K562 (cell line): ENCODE results near the gene FKBP2. TPM values are rescaled to one million over a fixed set of nuclear protein-coding genes. Genes with fewer than 3 reads are reported as not detected.

ENCODE experiments used
- ATAC-seq: fragments of 200-7000 bp; cut with Tn5 transposase; 3 replicates; pipeline ENCODE4 v1.9.1; 2020; ENCODE audit warnings: moderate library complexity
- BruUV-seq: library from RNA; stranded (reverse); fragments of 400-500 nt; replicated peaks from 2 replicates; lab custom pipeline; 2021; lab: Mats Ljungman, UMichigan
- CTCF ChIA-PET: fragments of 300-600 bp; formaldehyde crosslinking; extraction: SDS; loops from one replicate; lab custom pipeline; 2021; ENCODE audit warnings: low intra/inter-chr PET ratio; lab: Yijun Ruan, JAX
- POLR2A ChIA-PET: fragments of 300-600, 350-650 bp; sonication (Branson Sonifier 250); formaldehyde crosslinking; extraction: SDS; loops from one replicate; lab custom pipeline; 2021; ENCODE audit warnings: antibody characterized with exemption, inconsistent platforms; lab: Yijun Ruan, JAX
- DNase-seq, 4 experiments: peaks; one replicate each; pipeline versions ENCODE4 v3.0.0 to v3.0.0-alpha.2; 2011 to 2018; ENCODE audit warnings: low spot score in 3 of 4, mixed read lengths in 3 of 4; ENCODE audit errors: extremely low read depth in 1 of 4
- FAIRE-seq: peaks from 2 replicates; lab custom pipeline; 2011; peaks lifted over from hg19 to GRCh38; lab: Jason Lieb, UNC
- H2AFZ ChIP-seq: 2 replicates; pipeline ENCODE4 v1.6.0; 2011; ENCODE audit warnings: low read depth, low read length, control low read depth, inconsistent platforms
- H3K27ac ChIP-seq: fragments of 200-600 bp; 3 replicates; pipeline ENCODE4 v1.8.0; 2011; ENCODE audit warnings: low read depth, mild to moderate bottlenecking, control low read depth, inconsistent platforms, low read length, moderate library complexity, mixed read lengths; ENCODE audit errors: extremely low read depth
- H3K27me3 ChIP-seq, 2 experiments: fragments of 300-600 bp in 1 of 2; 2 replicates in 1 of 2; 3 replicates in 1 of 2; pipeline versions ENCODE4 v1.6.0 to v1.8.0; 2011; ENCODE audit warnings: inconsistent platforms in 2 of 2, low read length in 2 of 2, mild to moderate bottlenecking in 1 of 2, mixed read lengths in 1 of 2, moderate library complexity in 1 of 2; ENCODE audit not compliant: control insufficient read depth in 2 of 2, insufficient read depth in 2 of 2
- H3K36me3 ChIP-seq: fragments of 300-600 bp; 3 replicates; pipeline ENCODE4 v1.8.0; 2011; ENCODE audit warnings: mild to moderate bottlenecking, low read length, inconsistent platforms; ENCODE audit not compliant: control insufficient read depth, insufficient read depth
- H3K4me1 ChIP-seq, 2 experiments: fragments of 200-600 bp in 1 of 2; replicated peaks in 1 of 2; 2 replicates in 1 of 2; 3 replicates in 1 of 2; pipeline versions ENCODE4 v1.5.1 to v1.8.0; 2011; ENCODE audit warnings: inconsistent platforms in 2 of 2, low read length in 2 of 2, mild to moderate bottlenecking in 1 of 2, mixed read lengths in 1 of 2, moderate library complexity in 1 of 2; ENCODE audit not compliant: control insufficient read depth in 2 of 2, insufficient read depth in 2 of 2
- H3K4me2 ChIP-seq: 2 replicates; pipeline ENCODE4 v1.6.1; 2011; ENCODE audit warnings: low read length, control low read depth, inconsistent platforms, mixed read lengths; ENCODE audit not compliant: insufficient read depth
- H3K4me3 ChIP-seq: fragments of 200-600 bp; sonication (generic), shearing (Covaris generic); 2 replicates; pipeline ENCODE4 v1.5.1; 2016; ENCODE audit warnings: control low read depth, inconsistent platforms
- H3K79me2 ChIP-seq: fragments of 200-600 bp; 3 replicates; pipeline ENCODE4 v1.8.0; 2011; ENCODE audit warnings: low read length, inconsistent platforms; ENCODE audit not compliant: control insufficient read depth, insufficient read depth
- H3K9ac ChIP-seq, 2 experiments: 2 replicates each; pipeline versions ENCODE4 v1.6.0 to v1.6.1; 2011; ENCODE audit warnings: low read depth in 2 of 2, low read length in 2 of 2, control low read depth in 1 of 2, inconsistent platforms in 1 of 2, mild to moderate bottlenecking in 1 of 2, mixed read lengths in 1 of 2; ENCODE audit not compliant: insufficient read depth in 1 of 2
- H3K9me1 ChIP-seq: one replicate; pipeline ENCODE4 v1.6.0; 2011; ENCODE audit warnings: inconsistent platforms, mild to moderate bottlenecking, low read length, moderate library complexity; ENCODE audit not compliant: control insufficient read depth, insufficient read depth
- H3K9me3 ChIP-seq: replicated peaks from 2 replicates; pipeline ENCODE4 v1.5.1; 2011; ENCODE audit warnings: low read depth, low read length, inconsistent platforms; ENCODE audit not compliant: control insufficient read depth, insufficient read depth
- H4K20me1 ChIP-seq: replicated peaks from 2 replicates; pipeline ENCODE4 v1.6.1; 2011; ENCODE audit warnings: low read length, inconsistent platforms, mixed read lengths; ENCODE audit not compliant: control insufficient read depth, insufficient read depth
- FOS ChIP-seq: IDR thresholded peaks from 3 replicates; pipeline ENCODE4 v1.6.1; 2011; ENCODE audit not compliant: insufficient read length; ENCODE audit errors: extremely low read depth
- GABPA ChIP-seq: fragments of 200-800 bp; sonication (Bioruptor generic); conservative IDR thresholded peaks from 2 replicates; pipeline ENCODE4 v1.6.1; 2016; ENCODE audit warnings: low read depth, missing genetic modification characterization, missing compliant biosample characterization
- MXI1 ChIP-seq: IDR thresholded peaks from 2 replicates; pipeline ENCODE4 v1.6.1; 2011; ENCODE audit warnings: low read depth, mild to moderate bottlenecking, improper control_type of control experiment, low read length
- NCOR1 ChIP-seq: fragments of 450-650 bp; IDR thresholded peaks from 2 replicates; pipeline ENCODE4 v1.6.1; 2016; ENCODE audit warnings: mild to moderate bottlenecking, moderate library complexity
- POLR2A ChIP-seq: fragments of 450-650 bp; conservative IDR thresholded peaks from 2 replicates; pipeline ENCODE4 v1.6.1; 2016
- RBM15 ChIP-seq: fragments of 200-400 bp; formaldehyde crosslinking; IDR thresholded peaks from 2 replicates; pipeline ENCODE4 v1.6.1; 2018; ENCODE audit warnings: mild to moderate bottlenecking, low read length, moderate library complexity; ENCODE audit not compliant: insufficient read depth
- ZBTB8A ChIP-seq: fragments of 450-650 bp; IDR thresholded peaks from 2 replicates; pipeline ENCODE4 v1.6.1; 2018; ENCODE audit warnings: mild to moderate bottlenecking, moderate library complexity; ENCODE audit not compliant: partially characterized antibody
- ZZZ3 ChIP-seq: fragments of 450-650 bp; IDR thresholded peaks from 2 replicates; pipeline ENCODE4 v1.6.1; 2016; ENCODE audit warnings: antibody characterized with exemption, mild to moderate bottlenecking, moderate library complexity
- WGBS: fragments of 100-300 bp; shearing (Covaris generic); methylation state at CpG from one replicate; pipeline ENCODE4 v1.1.6; 2016; ENCODE audit warnings: low coverage, mixed read lengths; ENCODE audit not compliant: insufficient coverage; ENCODE audit errors: missing lambda C conversion rate; 5-methylcytosine and 5-hydroxymethylcytosine counted together
- in situ Hi-C: fragments of 300-500 bp; cut with MboI; formaldehyde crosslinking; loops from 4 replicates; pipeline ENCODE4 v1.15.0; 2018; ENCODE audit warnings: inconsistent platforms, mixed read lengths
- intact Hi-C: fragments of 100-400 bp; cut with micrococcal nuclease; formaldehyde crosslinking; loops from 2 replicates; pipeline ENCODE4 v1.14.2; 2022
- polyA plus RNA-seq, 8 experiments: library from polyadenylated mRNA; depleted of rRNA in 4 of 8; stranded (reverse) in 5 of 8; unstranded in 3 of 8; fragments of >200 nt; fragmentation: Nextera tagmentation in 2 of 8; fragmentation: Illumina TruSeq in 1 of 8; extraction: Ambion mirVana in 2 of 8; extraction: Trizol in 1 of 8; gene quantifications; 2 replicates each; pipeline versions ENCODE4 v1.2.1 to v1.2.3, GENCODE V29; 2011 to 2014; ENCODE audit warnings: inconsistent platforms in 1 of 8, missing spikeins in 1 of 8
- total RNA-seq, 7 experiments: library from RNA; depleted of rRNA in 6 of 7; stranded (reverse); fragments of >200 nt in 6 of 7; fragmentation: Illumina TruSeq in 2 of 7; extraction: Trizol in 2 of 7; gene quantifications; 2 replicates each; pipeline versions ENCODE4 v1.2.1 to v1.2.3, GENCODE V29; 2011 to 2021; ENCODE audit warnings: low replicate concordance in 1 of 7
- TF ChIP-seq, protein P1 (sequence below): sonication (generic); formaldehyde crosslinking; IDR thresholded peaks from 2 replicates; pipeline ENCODE4 v1.8.0; 2022; ENCODE audit warnings: missing genetic modification reagents, mild to moderate bottlenecking, moderate library complexity, borderline replicate concordance
- TF ChIP-seq, protein P2 (sequence below): fragments of 450-650 bp; IDR thresholded peaks from 2 replicates; pipeline ENCODE4 v1.6.1; 2016; ENCODE audit warnings: mild to moderate bottlenecking
- TF ChIP-seq, protein P3 (sequence below): fragments of 450-650 bp; formaldehyde crosslinking; conservative IDR thresholded peaks from 2 replicates; pipeline ENCODE4 v1.4.0; 2022; ENCODE audit warnings: mild to moderate bottlenecking, missing genetic modification characterization
- TF ChIP-seq, protein P4 (sequence below): fragments of 250-450 bp; sonication (Bioruptor Pico); IDR thresholded peaks from 2 replicates; pipeline ENCODE4 v1.5.0; 2022; ENCODE audit warnings: mild to moderate bottlenecking
- TF ChIP-seq, protein P5 (sequence below), 2 experiments: fragments of 250-450 bp in 1 of 2; fragments of 450-650 bp in 1 of 2; sonication (Bioruptor Pico) in 1 of 2; IDR thresholded peaks; 2 replicates each; pipeline versions ENCODE4 v1.6.1 to v1.8.0; 2016 to 2021; ENCODE audit warnings: mild to moderate bottlenecking in 2 of 2, moderate library complexity in 2 of 2, missing compliant biosample characterization in 1 of 2, missing genetic modification characterization in 1 of 2

FKBP2 gene
- total and polyA plus RNA-seq, 9 of the 15 experiments (the other 6 are each of a cell fraction or from before 2014, with no cell fraction given), result 3.5 to 151 (median 58.1) TPM

DNA sequence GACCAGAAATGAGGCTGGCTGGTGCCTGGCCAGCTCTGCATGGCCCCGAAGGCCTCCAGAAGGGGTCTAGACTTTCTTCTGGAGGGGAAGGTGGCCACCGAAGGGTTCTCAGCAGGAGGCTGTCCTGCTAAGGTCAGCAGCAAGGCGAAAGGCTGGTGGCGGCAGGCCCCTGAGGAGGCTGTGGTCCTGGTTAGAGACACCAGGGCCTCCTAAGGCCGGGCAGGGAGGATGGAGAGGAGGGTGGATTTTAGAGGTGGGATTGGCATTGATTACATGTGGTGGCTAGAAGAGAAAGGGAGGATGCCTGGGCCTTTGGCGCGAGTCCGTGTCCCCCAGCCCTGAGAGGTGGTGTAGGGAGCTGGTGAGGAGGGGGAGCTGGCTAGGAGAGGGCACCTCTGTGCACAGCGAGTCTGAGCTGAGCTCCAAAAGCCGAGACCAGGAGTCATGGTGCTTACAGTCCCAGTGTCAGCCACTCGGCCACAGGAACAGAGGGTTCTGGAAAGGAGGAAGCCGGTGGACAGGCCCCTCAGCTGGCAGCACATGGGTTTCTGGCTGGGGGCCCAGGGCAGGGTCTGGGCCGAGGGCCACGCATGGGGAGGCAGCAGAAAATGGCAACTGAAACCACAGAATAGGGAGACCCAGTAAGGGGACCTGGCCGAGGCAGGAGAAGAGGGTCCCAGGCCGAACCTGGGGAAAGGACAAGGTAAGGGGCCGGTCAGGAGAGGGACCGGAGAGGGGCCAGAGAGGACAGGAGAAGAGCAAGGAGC lies 31.9 kb upstream of the FKBP2 start:
- intact Hi-C loops (loop anchor here (5.0 kb wide), 1 partner anchor 148 kb away; the partner anchor contains the start of gene RPS6KA4), in situ Hi-C loops (no loop called here)
- no peaks in the 10 kb centered on the region; the same call in 1 of the 2 replicates for H4K20me1 ChIP-seq
- H3K79me2 ChIP-seq, result peaks cover 47% of the 10 kb centered on the region
- peak overlapping the region; percentile 99 to 100 for H3K9ac ChIP-seq
- 88% methylated on average over 13 of the region's 18 CpGs for WGBS
- H3K36me3 ChIP-seq, result peaks cover 86% of the 10 kb centered on the region; the same call in 2 of the 3 replicates
- no peaks in the 10 kb centered on the region for H3K27me3 ChIP-seq
- CTCF ChIA-PET, result no interaction called here
- FAIRE-seq (no peak), DNase-seq (no peak), ATAC-seq (no peak)
- TF ChIP-seq, protein P1, sequence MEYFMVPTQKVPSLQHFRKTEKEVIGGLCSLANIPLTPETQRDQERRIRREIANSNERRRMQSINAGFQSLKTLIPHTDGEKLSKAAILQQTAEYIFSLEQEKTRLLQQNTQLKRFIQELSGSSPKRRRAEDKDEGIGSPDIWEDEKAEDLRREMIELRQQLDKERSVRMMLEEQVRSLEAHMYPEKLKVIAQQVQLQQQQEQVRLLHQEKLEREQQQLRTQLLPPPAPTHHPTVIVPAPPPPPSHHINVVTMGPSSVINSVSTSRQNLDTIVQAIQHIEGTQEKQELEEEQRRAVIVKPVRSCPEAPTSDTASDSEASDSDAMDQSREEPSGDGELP, result 0 out of 2 replicates have a peak, but pooled peaks have one; percentile 10
- TF ChIP-seq, protein P2, sequence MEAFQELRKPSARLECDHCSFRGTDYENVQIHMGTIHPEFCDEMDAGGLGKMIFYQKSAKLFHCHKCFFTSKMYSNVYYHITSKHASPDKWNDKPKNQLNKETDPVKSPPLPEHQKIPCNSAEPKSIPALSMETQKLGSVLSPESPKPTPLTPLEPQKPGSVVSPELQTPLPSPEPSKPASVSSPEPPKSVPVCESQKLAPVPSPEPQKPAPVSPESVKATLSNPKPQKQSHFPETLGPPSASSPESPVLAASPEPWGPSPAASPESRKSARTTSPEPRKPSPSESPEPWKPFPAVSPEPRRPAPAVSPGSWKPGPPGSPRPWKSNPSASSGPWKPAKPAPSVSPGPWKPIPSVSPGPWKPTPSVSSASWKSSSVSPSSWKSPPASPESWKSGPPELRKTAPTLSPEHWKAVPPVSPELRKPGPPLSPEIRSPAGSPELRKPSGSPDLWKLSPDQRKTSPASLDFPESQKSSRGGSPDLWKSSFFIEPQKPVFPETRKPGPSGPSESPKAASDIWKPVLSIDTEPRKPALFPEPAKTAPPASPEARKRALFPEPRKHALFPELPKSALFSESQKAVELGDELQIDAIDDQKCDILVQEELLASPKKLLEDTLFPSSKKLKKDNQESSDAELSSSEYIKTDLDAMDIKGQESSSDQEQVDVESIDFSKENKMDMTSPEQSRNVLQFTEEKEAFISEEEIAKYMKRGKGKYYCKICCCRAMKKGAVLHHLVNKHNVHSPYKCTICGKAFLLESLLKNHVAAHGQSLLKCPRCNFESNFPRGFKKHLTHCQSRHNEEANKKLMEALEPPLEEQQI, result no peak
- TF ChIP-seq, protein P3, sequence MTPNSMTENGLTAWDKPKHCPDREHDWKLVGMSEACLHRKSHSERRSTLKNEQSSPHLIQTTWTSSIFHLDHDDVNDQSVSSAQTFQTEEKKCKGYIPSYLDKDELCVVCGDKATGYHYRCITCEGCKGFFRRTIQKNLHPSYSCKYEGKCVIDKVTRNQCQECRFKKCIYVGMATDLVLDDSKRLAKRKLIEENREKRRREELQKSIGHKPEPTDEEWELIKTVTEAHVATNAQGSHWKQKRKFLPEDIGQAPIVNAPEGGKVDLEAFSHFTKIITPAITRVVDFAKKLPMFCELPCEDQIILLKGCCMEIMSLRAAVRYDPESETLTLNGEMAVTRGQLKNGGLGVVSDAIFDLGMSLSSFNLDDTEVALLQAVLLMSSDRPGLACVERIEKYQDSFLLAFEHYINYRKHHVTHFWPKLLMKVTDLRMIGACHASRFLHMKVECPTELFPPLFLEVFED (CRISPR knock-in tag), result no peak
- TF ChIP-seq POLR2A, result peak; percentile 16; the same call in 1 of the 2 replicates
- TF ChIP-seq, protein P4, sequence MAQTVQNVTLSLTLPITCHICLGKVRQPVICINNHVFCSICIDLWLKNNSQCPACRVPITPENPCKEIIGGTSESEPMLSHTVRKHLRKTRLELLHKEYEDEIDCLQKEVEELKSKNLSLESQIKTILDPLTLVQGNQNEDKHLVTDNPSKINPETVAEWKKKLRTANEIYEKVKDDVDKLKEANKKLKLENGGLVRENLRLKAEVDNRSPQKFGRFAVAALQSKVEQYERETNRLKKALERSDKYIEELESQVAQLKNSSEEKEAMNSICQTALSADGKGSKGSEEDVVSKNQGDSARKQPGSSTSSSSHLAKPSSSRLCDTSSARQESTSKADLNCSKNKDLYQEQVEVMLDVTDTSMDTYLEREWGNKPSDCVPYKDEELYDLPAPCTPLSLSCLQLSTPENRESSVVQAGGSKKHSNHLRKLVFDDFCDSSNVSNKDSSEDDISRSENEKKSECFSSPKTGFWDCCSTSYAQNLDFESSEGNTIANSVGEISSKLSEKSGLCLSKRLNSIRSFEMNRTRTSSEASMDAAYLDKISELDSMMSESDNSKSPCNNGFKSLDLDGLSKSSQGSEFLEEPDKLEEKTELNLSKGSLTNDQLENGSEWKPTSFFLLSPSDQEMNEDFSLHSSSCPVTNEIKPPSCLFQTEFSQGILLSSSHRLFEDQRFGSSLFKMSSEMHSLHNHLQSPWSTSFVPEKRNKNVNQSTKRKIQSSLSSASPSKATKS (CRISPR knock-in tag), result no peak
- no peak for TF ChIP-seq FOS
- no peak for TF ChIP-seq ZZZ3
- no peak for TF ChIP-seq RBM15
- no peak for TF ChIP-seq ZBTB8A
- TF ChIP-seq MXI1, result no peak
- no peak for TF ChIP-seq GABPA (tag)
- no peak for TF ChIP-seq NCOR1
- TF ChIP-seq, protein P5, sequence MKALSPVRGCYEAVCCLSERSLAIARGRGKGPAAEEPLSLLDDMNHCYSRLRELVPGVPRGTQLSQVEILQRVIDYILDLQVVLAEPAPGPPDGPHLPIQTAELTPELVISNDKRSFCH (CRISPR knock-in tag; IDR thresholded peaks at IDR 0.05), result no peak
- TF ChIP-seq, protein P5 (tag; IDR thresholded peaks at IDR 0.05), result no peak
- H2AFZ ChIP-seq, result no peak overlapping the region
- H3K27ac ChIP-seq, result peak overlapping the region; percentile 100
- BruUV-seq, result no TSS peak
- no peaks in the 10 kb centered on the region for H3K9me3 ChIP-seq
- peaks cover 8% of the 10 kb centered on the region for H3K9me1 ChIP-seq
- H3K4me2 ChIP-seq, result peak overlapping the region; percentile 97
- peaks cover 30 to 61% of the 10 kb centered on the region in 2 experiments for H3K4me1 ChIP-seq
- H3K4me3 ChIP-seq, result peak overlapping the region; percentile 77
- POLR2A ChIA-PET, result interaction anchor here (0.6 to 7.8 kb wide), 4 partner anchors 9 to 642 kb away, joined by 3 to 77 read pairs (median 43); partner anchors contain the start of genes NUDT22, STIP1 and TRPT1
